Gastrocnemius medialis (tissue), 4 donors: ENCODE measurements around the gene RGCC.
A peak's percentile ranks its signal among the peaks of the same experiment; 100 is the strongest.

Experiments
- POLR2A ChIP-seq, 2 donors: fragments of 450-650 bp; IDR thresholded peaks; one replicate each; pipeline ENCODE4 v1.6.1; 2017; ENCODE audit warnings: antibody characterized with exemption in 2 of 2, mild to moderate bottlenecking in 2 of 2, moderate library complexity in 2 of 2
- TF ChIP-seq, protein P1 (sequence below), 5 experiments: fragments of 450-650 bp in 3 of 5; fragments of 200-600 bp in 2 of 5; sonication (generic) in 2 of 5; IDR thresholded peaks in 4 of 5; conservative IDR thresholded peaks in 1 of 5; 1 replicate in 4 of 5; 2 replicates in 1 of 5; pipeline ENCODE4 v1.5.1; 2016 to 2019; ENCODE audit warnings: antibody characterized with exemption in 5 of 5, mild to moderate bottlenecking in 3 of 5, moderate library complexity in 3 of 5

DNA sequence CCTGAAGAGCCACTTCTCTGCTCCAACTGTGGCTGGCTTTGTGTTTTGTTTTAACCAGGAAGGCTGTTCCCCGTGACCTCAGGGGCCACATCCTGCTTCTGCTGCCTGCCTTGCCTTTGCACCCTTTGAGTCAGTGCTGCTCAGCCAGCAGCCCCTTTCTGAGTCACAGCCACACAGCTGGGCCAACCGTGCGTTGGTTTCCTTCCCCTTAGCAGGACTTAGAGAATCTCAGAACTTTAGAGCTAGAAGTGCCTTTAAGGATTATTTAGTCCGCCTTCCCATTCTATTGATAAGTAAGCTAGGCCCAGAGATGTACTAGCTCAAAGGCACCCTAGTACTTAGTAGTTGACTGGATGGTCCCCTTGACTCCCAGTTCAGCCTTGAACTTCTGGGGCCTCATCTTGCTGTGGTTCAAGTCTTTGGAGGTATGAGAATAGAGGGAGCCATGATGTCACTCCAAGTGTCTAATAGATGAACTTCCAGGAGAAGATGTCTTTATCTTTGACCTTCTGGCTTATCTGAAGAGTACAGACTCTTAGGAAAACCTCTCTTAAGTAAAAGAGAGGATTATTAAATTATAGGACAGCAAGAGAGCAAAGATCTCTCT lies 8.0 kb downstream of the RGCC start:
- TF ChIP-seq, protein P1, sequence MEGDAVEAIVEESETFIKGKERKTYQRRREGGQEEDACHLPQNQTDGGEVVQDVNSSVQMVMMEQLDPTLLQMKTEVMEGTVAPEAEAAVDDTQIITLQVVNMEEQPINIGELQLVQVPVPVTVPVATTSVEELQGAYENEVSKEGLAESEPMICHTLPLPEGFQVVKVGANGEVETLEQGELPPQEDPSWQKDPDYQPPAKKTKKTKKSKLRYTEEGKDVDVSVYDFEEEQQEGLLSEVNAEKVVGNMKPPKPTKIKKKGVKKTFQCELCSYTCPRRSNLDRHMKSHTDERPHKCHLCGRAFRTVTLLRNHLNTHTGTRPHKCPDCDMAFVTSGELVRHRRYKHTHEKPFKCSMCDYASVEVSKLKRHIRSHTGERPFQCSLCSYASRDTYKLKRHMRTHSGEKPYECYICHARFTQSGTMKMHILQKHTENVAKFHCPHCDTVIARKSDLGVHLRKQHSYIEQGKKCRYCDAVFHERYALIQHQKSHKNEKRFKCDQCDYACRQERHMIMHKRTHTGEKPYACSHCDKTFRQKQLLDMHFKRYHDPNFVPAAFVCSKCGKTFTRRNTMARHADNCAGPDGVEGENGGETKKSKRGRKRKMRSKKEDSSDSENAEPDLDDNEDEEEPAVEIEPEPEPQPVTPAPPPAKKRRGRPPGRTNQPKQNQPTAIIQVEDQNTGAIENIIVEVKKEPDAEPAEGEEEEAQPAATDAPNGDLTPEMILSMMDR (IDR thresholded peaks at IDR 0.05 in 4 of 5, conservative IDR thresholded peaks at IDR 0.05 in 1 of 5) = no peak
- TF ChIP-seq POLR2A (IDR thresholded peaks at IDR 0.05) = peak; percentile 13 to 24
